ENCODE data around the gene FBRS.

The FBRS gene

GRCh38 chr16:30680326-30680725 lies 22.1 kb downstream of the FBRS start:
- Histone ChIP-seq H3K4me3 (ENCODE audit: low read length) (no peak overlapping the region), H3K79me2 (ENCODE audit: low read length) (no peaks in the 10 kb centered on the region), H4K20me1 (ENCODE audit: insufficient read depth, low read length) (no peaks in the 10 kb centered on the region), H3K27ac (ENCODE audit: low read length) (no peak overlapping the region), H2AFZ (ENCODE audit: low read depth, low read length) (no peak overlapping the region), H3K27me3 (ENCODE audit: low read depth, low read length) (no peaks in the 10 kb centered on the region), H3K9ac (ENCODE audit: low read length) (no peak overlapping the region), H3K4me2 (ENCODE audit: low read length) (no peak overlapping the region), H3K9me3 (ENCODE audit: insufficient read depth, low read length) (no peaks in the 10 kb centered on the region), H3K4me1 (ENCODE audit: low read length) (no peaks in the 10 kb centered on the region), H3K36me3 (replicated peaks; ENCODE audit: low read depth, low read length) (no peaks in the 10 kb centered on the region)
- TF ChIP-seq EZH2phosphoT487 (IDR thresholded peaks at IDR 0.05; ENCODE audit: low read depth) = no peak
- TF ChIP-seq CTCF (IDR thresholded peaks at IDR 0.05; ENCODE audit: low read depth, low read length) = no peak

- Histone ChIP-seq H3K4me2 (ENCODE audit: low read length) (no peak overlapping the region), H3K4me3 (ENCODE audit: low read length) (no peak overlapping the region), H3K9me3 (ENCODE audit: insufficient read depth, low read length) (no peaks in the 10 kb centered on the region), H4K20me1 (ENCODE audit: insufficient read depth, low read length) (no peaks in the 10 kb centered on the region), H3K9ac (ENCODE audit: low read length) (no peak overlapping the region), H3K36me3 (replicated peaks; ENCODE audit: low read depth, low read length) (no peaks in the 10 kb centered on the region), H3K79me2 (ENCODE audit: low read length) (no peaks in the 10 kb centered on the region), H3K27ac (ENCODE audit: low read length) (no peak overlapping the region), H3K27me3 (ENCODE audit: low read depth, low read length) (no peaks in the 10 kb centered on the region), H3K4me1 (ENCODE audit: low read length) (peaks cover 5% of the 10 kb centered on the region), H2AFZ (ENCODE audit: low read depth, low read length) (no peak overlapping the region)
- TF ChIP-seq EZH2phosphoT487 (IDR thresholded peaks at IDR 0.05; ENCODE audit: low read depth) (no peak), CTCF (IDR thresholded peaks at IDR 0.05; ENCODE audit: low read depth, low read length) (no peak)
These were observed 30.5 kb downstream of the FBRS start for GRCh38 chr16:30688701-30689100.

DNA sequence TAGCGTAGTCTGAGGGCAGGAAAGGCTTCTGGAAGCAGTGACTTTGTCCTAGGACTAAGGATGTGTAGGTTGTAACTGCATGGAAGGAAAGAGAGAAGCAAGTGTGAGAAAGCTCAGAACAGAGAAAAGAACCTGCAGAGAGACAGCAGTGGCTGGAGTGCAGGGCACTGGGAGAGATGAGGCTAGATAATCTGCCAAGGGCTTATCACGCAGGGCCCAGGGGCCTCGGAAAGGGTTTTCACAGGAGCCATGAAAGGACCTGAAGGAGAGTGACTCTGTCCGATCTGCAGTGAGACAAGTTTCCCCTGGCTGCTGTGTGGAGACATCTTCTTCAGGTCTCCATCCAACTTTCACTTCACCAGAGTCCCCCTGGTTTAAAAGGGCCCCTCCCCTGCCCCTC lies 33.7 kb downstream of the FBRS start:
- H3K27ac ChIP-seq (ENCODE audit: low read length) = no peak overlapping the region
- H3K27me3 ChIP-seq (ENCODE audit: low read depth, low read length) = no peaks in the 10 kb centered on the region
- H3K9ac ChIP-seq (ENCODE audit: low read length) = no peak overlapping the region

DNA sequence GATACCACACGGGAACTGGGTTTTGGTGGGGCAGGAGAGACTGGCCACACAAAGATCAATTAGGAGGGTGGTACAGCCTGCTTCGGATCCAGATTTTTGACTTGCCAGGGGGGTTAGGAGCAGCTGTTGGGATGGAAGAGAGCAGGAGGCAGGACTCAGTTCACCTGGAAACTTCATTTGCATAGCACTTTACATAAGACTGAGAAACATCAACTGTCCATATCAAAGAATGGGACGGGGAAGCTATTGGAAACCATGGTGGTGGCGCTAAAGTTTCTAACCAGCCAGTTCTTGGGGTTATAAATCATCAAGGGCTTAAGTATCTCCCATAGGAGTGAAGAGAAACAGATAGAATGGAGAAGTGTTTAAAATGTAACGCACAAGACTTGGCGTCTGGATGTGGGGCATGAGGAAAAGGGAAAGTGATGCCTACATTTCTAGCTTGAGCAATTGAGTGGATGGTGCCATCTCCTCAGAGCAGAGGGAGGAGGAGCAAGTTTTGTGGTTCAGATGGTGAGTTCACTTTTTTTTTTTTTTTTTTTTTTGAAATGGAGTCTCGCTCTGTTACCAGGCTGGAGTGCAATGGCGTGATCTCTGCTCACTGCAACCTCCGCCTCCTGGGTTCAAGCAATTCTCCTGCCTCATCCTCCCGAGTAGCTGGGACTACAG lies 34.3 kb downstream of the FBRS start:
- no peak overlapping the region for H3K4me3 ChIP-seq (ENCODE audit: low read length)
- H3K9me3 ChIP-seq (ENCODE audit: insufficient read depth, low read length) = no peaks in the 10 kb centered on the region
- no peak overlapping the region for H3K27ac ChIP-seq (ENCODE audit: low read length)
- no peaks in the 10 kb centered on the region for H3K27me3 ChIP-seq (ENCODE audit: low read depth, low read length)
- no peak overlapping the region for H3K4me2 ChIP-seq (ENCODE audit: low read length)
- H4K20me1 ChIP-seq (ENCODE audit: insufficient read depth, low read length) = no peaks in the 10 kb centered on the region
- H3K4me1 ChIP-seq (ENCODE audit: low read length) = peaks cover 12% of the 10 kb centered on the region
- H3K79me2 ChIP-seq (ENCODE audit: low read length) = no peaks in the 10 kb centered on the region
- no peak for TF ChIP-seq CTCF (IDR thresholded peaks at IDR 0.05; ENCODE audit: low read depth, low read length)
- no peak for TF ChIP-seq EZH2phosphoT487 (IDR thresholded peaks at IDR 0.05; ENCODE audit: low read depth)
- no peak overlapping the region for H2AFZ ChIP-seq (ENCODE audit: low read depth, low read length)
- H3K9ac ChIP-seq (ENCODE audit: low read length) = no peak overlapping the region
- no peaks in the 10 kb centered on the region for H3K36me3 ChIP-seq (replicated peaks; ENCODE audit: low read depth, low read length)

More for the DNA sequence above, 33.7 kb downstream of the FBRS start:
- no peaks in the 10 kb centered on the region for H3K36me3 ChIP-seq (replicated peaks; ENCODE audit: low read depth, low read length)
- H3K4me2 ChIP-seq (ENCODE audit: low read length) = no peak overlapping the region
- H2AFZ ChIP-seq (ENCODE audit: low read depth, low read length) = no peak overlapping the region
- H3K4me3 ChIP-seq (ENCODE audit: low read length) = no peak overlapping the region
- H3K9me3 ChIP-seq (ENCODE audit: insufficient read depth, low read length) = no peaks in the 10 kb centered on the region
- peaks cover 7% of the 10 kb centered on the region for H3K4me1 ChIP-seq (ENCODE audit: low read length)
- H3K79me2 ChIP-seq (ENCODE audit: low read length) = no peaks in the 10 kb centered on the region
- no peaks in the 10 kb centered on the region for H4K20me1 ChIP-seq (ENCODE audit: insufficient read depth, low read length)
- TF ChIP-seq CTCF (IDR thresholded peaks at IDR 0.05; ENCODE audit: low read depth, low read length) (no peak), EZH2phosphoT487 (IDR thresholded peaks at IDR 0.05; ENCODE audit: low read depth) (no peak)

Measured in OCI-LY3 (cell line).